KMS-11 (cell line): ENCODE data around the gene KRTAP9-6.
"Not testable (repeated sequence)": the region's sequence is repeated elsewhere in the genome, so short reads cannot be mapped to it uniquely, and the experiment has no call there.

Experiments used
- H2AFZ ChIP-seq: fragments of 200-600 bp; sonication (generic); 2 replicates; pipeline ENCODE4 v1.6.1; 2016; ENCODE audit warnings: antibody characterized with exemption, mixed run types, low read depth
- H3K27ac ChIP-seq: fragments of 200-600 bp; sonication (generic); 2 replicates; pipeline ENCODE4 v1.6.1; 2016; ENCODE audit warnings: mild to moderate bottlenecking, mixed run types
- H3K27me3 ChIP-seq: fragments of 200-600 bp; sonication (generic); 2 replicates; pipeline ENCODE4 v1.6.1; 2017; ENCODE audit warnings: mild to moderate bottlenecking, low read depth, mixed run types, moderate library complexity; ENCODE audit not compliant: insufficient read depth
- H3K36me3 ChIP-seq: fragments of 200-600 bp; sonication (generic); 2 replicates; pipeline ENCODE4 v1.6.1; 2017; ENCODE audit warnings: mild to moderate bottlenecking, mixed run types; ENCODE audit not compliant: insufficient read depth
- H3K4me1 ChIP-seq: fragments of 200-600 bp; sonication (generic); 2 replicates; pipeline ENCODE4 v1.6.1; 2016; ENCODE audit warnings: mild to moderate bottlenecking, low read depth, mixed run types; ENCODE audit not compliant: poor library complexity, severe bottlenecking
- H3K4me2 ChIP-seq: fragments of 200-600 bp; sonication (generic); 2 replicates; pipeline ENCODE4 v1.7.0; 2016; ENCODE audit warnings: mild to moderate bottlenecking, mixed run types
- H3K4me3 ChIP-seq: fragments of 200-600 bp; sonication (generic); IDR thresholded peaks from 2 replicates; pipeline ENCODE4 v1.6.1; 2017; ENCODE audit warnings: low read depth, low read length, mixed read lengths; ENCODE audit not compliant: insufficient read depth
- H3K79me2 ChIP-seq: fragments of 200-600 bp; sonication (generic); 2 replicates; pipeline ENCODE4 v1.6.1; 2016; ENCODE audit warnings: low read depth, mixed run types; ENCODE audit not compliant: insufficient read depth
- H3K9ac ChIP-seq: fragments of 200-600 bp; sonication (generic); 2 replicates; pipeline ENCODE4 v1.6.1; 2016; ENCODE audit warnings: mild to moderate bottlenecking, mixed run types
- H4K20me1 ChIP-seq: fragments of 200-600 bp; sonication (generic); 2 replicates; pipeline ENCODE4 v1.6.1; 2016; ENCODE audit warnings: mild to moderate bottlenecking, mixed run types; ENCODE audit not compliant: insufficient read depth
- CTCF ChIP-seq: fragments of 200-600 bp; sonication (generic); conservative IDR thresholded peaks from 2 replicates; pipeline ENCODE4 v1.6.1; 2017; ENCODE audit warnings: low read depth, mild to moderate bottlenecking, antibody characterized with exemption, low read length, moderate library complexity, mixed read lengths

The KRTAP9-6 gene

GRCh38 chr17:41265078-41265477 lies at the start of gene KRTAP9-6:
Gene KRTAP9-6 (plus strand): TSS chr17:41265378. CDS start chr17:41265378, 0 bp downstream.
- no peak within 1 kb of the TSS for H3K4me2 ChIP-seq
- H3K36me3 ChIP-seq, result no peaks in the 10 kb centered on the region

GRCh38 chr17:41215681-41216080 lies 49.5 kb upstream of the KRTAP9-6 start:
- H4K20me1 ChIP-seq, result no peaks in the 10 kb centered on the region
- no peaks in the 10 kb centered on the region for H3K36me3 ChIP-seq
- no peaks in the 10 kb centered on the region for H3K27me3 ChIP-seq
- H2AFZ ChIP-seq, result no peak overlapping the region
- no peak overlapping the region for H3K9ac ChIP-seq
- H3K4me2 ChIP-seq, result no peak overlapping the region
- no peak overlapping the region for H3K4me3 ChIP-seq
- no peaks in the 10 kb centered on the region for H3K79me2 ChIP-seq
- no peak overlapping the region for H3K27ac ChIP-seq
- H3K4me1 ChIP-seq, result peaks cover 29% of the 10 kb centered on the region
- no peak for TF ChIP-seq CTCF

More at GRCh38 chr17:41265078-41265477, at the start of gene KRTAP9-6:
- H3K4me3 ChIP-seq, result no peak within 1 kb of the TSS
- no peak for TF ChIP-seq CTCF
- no peaks in the 10 kb centered on the region for H3K27me3 ChIP-seq
- H4K20me1 ChIP-seq, result no peaks in the 10 kb centered on the region
- no peak within 1 kb of the TSS for H2AFZ ChIP-seq
- no peaks in the 10 kb centered on the region for H3K4me1 ChIP-seq
- no peaks in the 10 kb centered on the region for H3K79me2 ChIP-seq
- no peak within 1 kb of the TSS for H3K27ac ChIP-seq
- H3K9ac ChIP-seq, result no peak within 1 kb of the TSS

GRCh38 chr17:41223821-41224220 lies 41.4 kb upstream of the KRTAP9-6 start:
- H3K27ac ChIP-seq, result no peak overlapping the region
- no peaks in the 10 kb centered on the region for H3K79me2 ChIP-seq
- TF ChIP-seq CTCF, result no peak
- no peak overlapping the region for H2AFZ ChIP-seq
- H3K4me2 ChIP-seq, result no peak overlapping the region
- H3K36me3 ChIP-seq, result no peaks in the 10 kb centered on the region
- no peak overlapping the region for H3K4me3 ChIP-seq
- no peaks in the 10 kb centered on the region for H3K27me3 ChIP-seq
- H4K20me1 ChIP-seq, result no peaks in the 10 kb centered on the region
- H3K9ac ChIP-seq, result no peak overlapping the region
- no peaks in the 10 kb centered on the region for H3K4me1 ChIP-seq

GRCh38 chr17:41226051-41226450 lies 39.1 kb upstream of the KRTAP9-6 start:
- H3K4me2 ChIP-seq, result no peak overlapping the region
- no peaks in the 10 kb centered on the region for H3K4me1 ChIP-seq
- H3K27me3 ChIP-seq, result no peaks in the 10 kb centered on the region
- H3K36me3 ChIP-seq, result no peaks in the 10 kb centered on the region
- TF ChIP-seq CTCF, result no peak
- H2AFZ ChIP-seq, result no peak overlapping the region
- no peaks in the 10 kb centered on the region for H3K79me2 ChIP-seq
- H3K9ac ChIP-seq, result no peak overlapping the region
- H3K4me3 ChIP-seq, result no peak overlapping the region
- H3K27ac ChIP-seq, result no peak overlapping the region
- H4K20me1 ChIP-seq, result no peaks in the 10 kb centered on the region

- not testable (repeated sequence) for H3K9ac ChIP-seq, H3K4me2 ChIP-seq, H3K27ac ChIP-seq, H3K4me3 ChIP-seq, H3K4me1 ChIP-seq, H2AFZ ChIP-seq, H3K79me2 ChIP-seq, H3K36me3 ChIP-seq, H3K27me3 ChIP-seq, H4K20me1 ChIP-seq
These were observed 38.5 kb upstream of the KRTAP9-6 start, which contains the start of gene KRTAP9-2 for GRCh38 chr17:41226598-41227095. Gene KRTAP9-2 (plus strand): TSS chr17:41226648. CDS start chr17:41226655, 7 bp downstream.
